ENCODE measurements around the gene YPEL4.

The YPEL4 gene

GRCh38 chr11:57598831-57599155 lies 50.9 kb downstream of the YPEL4 start:
- Histone ChIP-seq H3K4me1 (no peaks in the 10 kb centered on the region), H3K9ac (no peak overlapping the region), H3K4me3 (ENCODE audit: low read depth, low read length) (peak overlapping the region; percentile 44), H2AFZ (peak overlapping the region; percentile 90), H3K27me3 (ENCODE audit: control insufficient read depth, insufficient read depth, low read length) (no peaks in the 10 kb centered on the region), H3K36me3 (ENCODE audit: control insufficient read depth, insufficient read depth, low read length) (no peaks in the 10 kb centered on the region), H3K4me2 (ENCODE audit: low read length) (peak overlapping the region; percentile 65), H3K9me3 (ENCODE audit: control insufficient read depth, low read length) (no peaks in the 10 kb centered on the region), H3K27ac (no peak overlapping the region), H3K79me2 (no peaks in the 10 kb centered on the region)
- no peak for TF ChIP-seq CTCF (IDR thresholded peaks at IDR 0.05)

- no peaks in the 10 kb centered on the region for H3K27me3 ChIP-seq (ENCODE audit: control insufficient read depth, insufficient read depth, low read length)
- H3K9ac ChIP-seq, result no peak overlapping the region
- no peaks in the 10 kb centered on the region for H3K4me1 ChIP-seq
- H3K9me3 ChIP-seq (ENCODE audit: control insufficient read depth, low read length), result no peaks in the 10 kb centered on the region
- H2AFZ ChIP-seq, result peak overlapping the region; percentile 90
- no peaks in the 10 kb centered on the region for H3K36me3 ChIP-seq (ENCODE audit: control insufficient read depth, insufficient read depth, low read length)
- peak overlapping the region; percentile 44 for H3K4me3 ChIP-seq (ENCODE audit: low read depth, low read length)
- peak overlapping the region; percentile 65 for H3K4me2 ChIP-seq (ENCODE audit: low read length)
- TF ChIP-seq CTCF (IDR thresholded peaks at IDR 0.05), result no peak
- H3K79me2 ChIP-seq, result no peaks in the 10 kb centered on the region
- H3K27ac ChIP-seq, result peak overlapping the region; percentile 75
Observed at GRCh38 chr11:57597916-57598830, 51.5 kb downstream of the YPEL4 start.

GRCh38 chr11:57597461-57597915 lies 52.2 kb downstream of the YPEL4 start, which contains the start of gene SERPING1:
SERPING1 (plus strand) TSS chr11:57597685; CDS start chr11:57598271, 586 bp downstream.
- TF ChIP-seq CTCF (IDR thresholded peaks at IDR 0.05), result no peak
- Histone ChIP-seq H3K4me3 (ENCODE audit: low read depth, low read length) (peak within 1 kb of the TSS; percentile 44), H3K27ac (peak within 1 kb of the TSS; percentile 75), H2AFZ (peak within 1 kb of the TSS; percentile 90), H3K79me2 (no peaks in the 10 kb centered on the region), H3K9me3 (ENCODE audit: control insufficient read depth, low read length) (no peaks in the 10 kb centered on the region), H3K4me2 (ENCODE audit: low read length) (peak within 1 kb of the TSS; percentile 65), H3K4me1 (no peaks in the 10 kb centered on the region), H3K36me3 (ENCODE audit: control insufficient read depth, insufficient read depth, low read length) (no peaks in the 10 kb centered on the region), H3K27me3 (ENCODE audit: control insufficient read depth, insufficient read depth, low read length) (no peaks in the 10 kb centered on the region), H3K9ac (no peak within 1 kb of the TSS)

- Histone ChIP-seq H3K4me1 (no peaks in the 10 kb centered on the region), H3K79me2 (no peaks in the 10 kb centered on the region), H3K9me3 (ENCODE audit: control insufficient read depth, low read length) (no peaks in the 10 kb centered on the region), H3K27ac (no peak overlapping the region), H3K9ac (no peak overlapping the region), H3K36me3 (ENCODE audit: control insufficient read depth, insufficient read depth, low read length) (no peaks in the 10 kb centered on the region), H3K27me3 (ENCODE audit: control insufficient read depth, insufficient read depth, low read length) (no peaks in the 10 kb centered on the region), H3K4me3 (ENCODE audit: low read depth, low read length) (no peak overlapping the region), H3K4me2 (ENCODE audit: low read length) (no peak overlapping the region), H2AFZ (no peak overlapping the region)
- no peak for TF ChIP-seq CTCF (IDR thresholded peaks at IDR 0.05)
Observed at GRCh38 chr11:57596266-57596885, 53.3 kb downstream of the YPEL4 start.

Measured in parathyroid adenoma (tissue), 2 donors.